Trophoblast cell (in vitro differentiated cells and primary cell): Measurements from ENCODE around the gene ZNF865.

Experiments used
- DNase-seq, 2 donors: peaks; one replicate each; pipeline ENCODE4 v3.0.0-alpha.2; 2016
- H2AFZ ChIP-seq: 2 replicates; pipeline ENCODE4 v1.6.1; 2013; ENCODE audit warnings: low read length, moderate library complexity, mild to moderate bottlenecking; ENCODE audit not compliant: insufficient read depth, poor library complexity
- H2AK5ac ChIP-seq: 2 replicates; pipeline ENCODE4 v1.6.1; 2013; ENCODE audit warnings: mild to moderate bottlenecking, low read length
- H2BK120ac ChIP-seq: 2 replicates; pipeline ENCODE4 v1.6.1; 2013; ENCODE audit warnings: low read length, mild to moderate bottlenecking, moderate library complexity; ENCODE audit not compliant: insufficient read depth, poor library complexity
- H2BK12ac ChIP-seq: 2 replicates; pipeline ENCODE4 v1.6.1; 2013; ENCODE audit warnings: mild to moderate bottlenecking, low read length, moderate library complexity
- H2BK5ac ChIP-seq: 2 replicates; pipeline ENCODE4 v1.6.1; 2013; ENCODE audit warnings: low read length, low read depth, moderate library complexity, mild to moderate bottlenecking; ENCODE audit not compliant: poor library complexity
- H3K14ac ChIP-seq: 2 replicates; pipeline ENCODE4 v1.6.1; 2013; ENCODE audit warnings: mild to moderate bottlenecking, low read length
- H3K18ac ChIP-seq: 2 replicates; pipeline ENCODE4 v1.6.1; 2013; ENCODE audit warnings: mild to moderate bottlenecking, low read length
- H3K23ac ChIP-seq: 2 replicates; pipeline ENCODE4 v1.6.1; 2013; ENCODE audit warnings: low read length
- H3K27ac ChIP-seq: 2 replicates; pipeline ENCODE4 v1.5.1; 2013; ENCODE audit warnings: low read depth, mild to moderate bottlenecking, inconsistent platforms, low read length, moderate library complexity
- H3K27me3 ChIP-seq: 2 replicates; pipeline ENCODE4 v1.6.1; 2013; ENCODE audit warnings: inconsistent platforms, mild to moderate bottlenecking, low read length, moderate library complexity; ENCODE audit not compliant: insufficient read depth
- H3K36me3 ChIP-seq, 2 experiments: 1 replicate in 1 of 2; 2 replicates in 1 of 2; pipeline ENCODE4 v1.6.1; 2013; ENCODE audit warnings: low read length in 2 of 2, mild to moderate bottlenecking in 2 of 2, moderate library complexity in 1 of 2; ENCODE audit not compliant: insufficient read depth in 2 of 2, control insufficient read depth in 1 of 2
- H3K4ac ChIP-seq: 2 replicates; pipeline ENCODE4 v1.6.1; 2013; ENCODE audit warnings: low read depth, mild to moderate bottlenecking, low read length, moderate library complexity
- H3K4me1 ChIP-seq, 2 experiments: 1 replicate in 1 of 2; 2 replicates in 1 of 2; pipeline ENCODE4 v1.6.1; 2013; ENCODE audit warnings: low read length in 2 of 2, mild to moderate bottlenecking in 2 of 2, moderate library complexity in 1 of 2; ENCODE audit not compliant: insufficient read depth in 2 of 2, control insufficient read depth in 1 of 2
- H3K4me2 ChIP-seq: 2 replicates; pipeline ENCODE4 v1.6.1; 2013; ENCODE audit warnings: inconsistent platforms, mild to moderate bottlenecking, low read length, moderate library complexity
- H3K4me3 ChIP-seq: 2 replicates; pipeline ENCODE4 v1.5.1; 2013; ENCODE audit warnings: mild to moderate bottlenecking, low read depth, low read length, inconsistent platforms
- H3K79me1 ChIP-seq: one replicate; pipeline ENCODE4 v1.6.1; 2013; ENCODE audit warnings: low read length
- H3K79me2 ChIP-seq: 2 replicates; pipeline ENCODE4 v1.6.1; 2013; ENCODE audit warnings: low read length, mild to moderate bottlenecking; ENCODE audit not compliant: control insufficient read depth, insufficient read depth, poor library complexity
- H3K9ac ChIP-seq: 2 replicates; pipeline ENCODE4 v1.6.1; 2013; ENCODE audit warnings: mild to moderate bottlenecking, low read length
- H3K9me3 ChIP-seq: 2 replicates; pipeline ENCODE4 v1.6.1; 2013; ENCODE audit warnings: low read depth, mild to moderate bottlenecking, control low read depth, inconsistent platforms, low read length; ENCODE audit not compliant: insufficient read depth
- H4K12ac ChIP-seq: 2 replicates; pipeline ENCODE4 v1.6.1; 2013; ENCODE audit warnings: low read depth, mild to moderate bottlenecking, low read length, moderate library complexity
- H4K8ac ChIP-seq: 2 replicates; pipeline ENCODE4 v1.6.1; 2013; ENCODE audit warnings: low read depth, mild to moderate bottlenecking, low read length, moderate library complexity
- H4K91ac ChIP-seq: one replicate; pipeline ENCODE4 v1.6.1; 2013; ENCODE audit warnings: low read depth, mild to moderate bottlenecking, low read length, moderate library complexity
- WGBS: extraction: QIAGEN DNeasy Blood & Tissue Kit; methylation state at CpG from one replicate; pipeline ENCODE4 v1.1.7; 2013; ENCODE audit warnings: missing lambda C conversion rate; ENCODE audit not compliant: insufficient read length, insufficient coverage; ENCODE audit errors: extremely low coverage; 5-methylcytosine and 5-hydroxymethylcytosine counted together

The ZNF865 gene

DNA sequence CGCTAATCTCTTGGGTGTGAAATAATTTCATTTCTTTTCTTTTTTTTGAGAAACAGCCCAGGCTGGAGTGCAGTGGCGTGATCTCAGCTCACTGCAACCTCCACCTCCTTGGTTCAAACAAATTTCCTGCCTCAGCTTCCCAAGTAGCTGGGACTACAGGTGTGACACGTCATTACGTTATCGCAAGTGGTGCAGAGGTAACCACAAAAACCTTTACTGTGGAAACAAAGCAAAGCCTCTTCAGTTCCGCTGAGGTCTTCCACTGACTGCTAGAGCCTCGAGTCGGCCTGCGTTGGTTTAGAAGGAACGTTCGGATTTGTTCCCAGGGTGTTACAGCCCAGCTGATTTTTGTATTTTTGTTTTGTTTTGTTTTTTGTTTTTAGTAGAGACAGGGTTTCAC is 20.9 kb downstream of the ZNF865 start:
- peaks cover 7 to 10% of the 10 kb centered on the region in 2 experiments for H3K36me3 ChIP-seq
- peaks cover 3% of the 10 kb centered on the region in 2 experiments for H3K4me1 ChIP-seq
- no peaks in the 10 kb centered on the region for H3K27me3 ChIP-seq
- no peak overlapping the region for H2BK120ac ChIP-seq
- no peak overlapping the region for H3K4me3 ChIP-seq
- no CpG with 5 or more reads among the region's 11 CpGs for WGBS
- no peak overlapping the region for H2BK12ac ChIP-seq
- no peak overlapping the region for H2AK5ac ChIP-seq
- no peak overlapping the region for H3K27ac ChIP-seq
- H3K4ac ChIP-seq: no peak overlapping the region
- peaks cover 5% of the 10 kb centered on the region for H3K9me3 ChIP-seq
- H3K14ac ChIP-seq: no peak overlapping the region
- H2AFZ ChIP-seq: no peak overlapping the region
- no peak overlapping the region for H4K91ac ChIP-seq
- H4K8ac ChIP-seq: no peak overlapping the region
- no peak overlapping the region for H2BK5ac ChIP-seq
- H3K79me2 ChIP-seq: peaks cover 5% of the 10 kb centered on the region
- no peak overlapping the region for H3K4me2 ChIP-seq
- no peak overlapping the region for H3K23ac ChIP-seq
- no peak overlapping the region for H3K18ac ChIP-seq
- no peak for DNase-seq
- H3K9ac ChIP-seq: no peak overlapping the region
- no peak overlapping the region for H4K12ac ChIP-seq
- peaks cover 5% of the 10 kb centered on the region for H3K79me1 ChIP-seq

- no peak overlapping the region for H3K14ac ChIP-seq
- peaks cover 11% of the 10 kb centered on the region for H3K79me2 ChIP-seq
- H3K9ac ChIP-seq: no peak overlapping the region
- WGBS: no CpG with 5 or more reads among the region's 3 CpGs
- peaks cover 0 to 3% of the 10 kb centered on the region in 2 experiments for H3K36me3 ChIP-seq
- H2BK12ac ChIP-seq: no peak overlapping the region
- H3K18ac ChIP-seq: no peak overlapping the region
- no peak overlapping the region for H3K4me2 ChIP-seq
- H3K23ac ChIP-seq: no peak overlapping the region
- no peak overlapping the region for H2AK5ac ChIP-seq
- no peak overlapping the region for H3K27ac ChIP-seq
- no peak overlapping the region for H3K4ac ChIP-seq
- H2BK120ac ChIP-seq: no peak overlapping the region
- no peak overlapping the region for H2BK5ac ChIP-seq
- no peak overlapping the region for H4K91ac ChIP-seq
- peaks cover 11 to 14% of the 10 kb centered on the region in 2 experiments for H3K4me1 ChIP-seq
- DNase-seq: peak; percentile 96 to 100
- H3K4me3 ChIP-seq: peak overlapping the region; percentile 32
- H3K27me3 ChIP-seq: no peaks in the 10 kb centered on the region
- H2AFZ ChIP-seq: no peak overlapping the region
- H4K12ac ChIP-seq: no peak overlapping the region
- no peaks in the 10 kb centered on the region for H3K9me3 ChIP-seq
- H3K79me1 ChIP-seq: peaks cover 6% of the 10 kb centered on the region
- H4K8ac ChIP-seq: no peak overlapping the region
Measured at GRCh38 chr19:55632463-55632834, 27.0 kb downstream of the ZNF865 start.

DNA sequence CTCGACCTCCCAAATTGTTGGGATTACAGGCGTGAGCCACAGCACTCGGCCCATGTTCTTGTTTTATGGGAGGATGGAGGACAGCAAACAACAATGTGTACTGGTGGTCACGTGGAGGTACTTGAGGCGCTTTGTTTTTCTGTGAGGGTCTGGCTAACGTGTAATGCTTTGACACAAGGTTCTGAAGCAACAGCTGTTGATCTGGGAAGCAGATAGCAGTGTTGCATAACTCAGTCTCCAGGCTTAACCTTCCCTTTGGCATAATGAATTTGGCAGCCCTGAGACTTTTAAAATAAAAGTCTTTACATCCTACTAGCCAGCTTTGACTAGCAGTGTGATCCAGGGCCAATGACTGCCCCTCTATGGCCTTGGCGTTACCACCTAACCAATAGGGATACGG is 28.4 kb downstream of the ZNF865 start:
- H2AK5ac ChIP-seq: no peak overlapping the region
- H4K8ac ChIP-seq: peak overlapping the region; percentile 76
- peak in 1 of 2 donors; percentile 33 for DNase-seq
- no peak overlapping the region for H3K23ac ChIP-seq
- H3K79me1 ChIP-seq: peaks cover 6% of the 10 kb centered on the region
- no peak overlapping the region for H3K18ac ChIP-seq
- no peak overlapping the region for H2BK120ac ChIP-seq
- H2AFZ ChIP-seq: no peak overlapping the region
- WGBS: no CpG with 5 or more reads among the region's 8 CpGs
- no peak overlapping the region for H4K12ac ChIP-seq
- H2BK12ac ChIP-seq: no peak overlapping the region
- H3K4ac ChIP-seq: no peak overlapping the region
- no peaks in the 10 kb centered on the region for H3K27me3 ChIP-seq
- no peak overlapping the region for H3K9ac ChIP-seq
- H3K4me3 ChIP-seq: no peak overlapping the region
- no peak overlapping the region for H3K27ac ChIP-seq
- H3K4me2 ChIP-seq: no peak overlapping the region
- H3K4me1 ChIP-seq: peaks cover 11 to 14% of the 10 kb centered on the region in 2 experiments
- H2BK5ac ChIP-seq: no peak overlapping the region
- H3K79me2 ChIP-seq: peaks cover 11% of the 10 kb centered on the region
- H3K14ac ChIP-seq: no peak overlapping the region
- peaks cover 4 to 7% of the 10 kb centered on the region in 2 experiments for H3K36me3 ChIP-seq
- H4K91ac ChIP-seq: no peak overlapping the region
- no peaks in the 10 kb centered on the region for H3K9me3 ChIP-seq

GRCh38 chr19:55635334-55635717 is 29.9 kb downstream of the ZNF865 start:
- H3K27ac ChIP-seq: no peak overlapping the region
- H3K14ac ChIP-seq: peak overlapping the region; percentile 95
- H2BK5ac ChIP-seq: peak overlapping the region; percentile 75
- peaks cover 12% of the 10 kb centered on the region for H3K79me2 ChIP-seq
- H3K27me3 ChIP-seq: no peaks in the 10 kb centered on the region
- peak overlapping the region; percentile 73 for H3K4me2 ChIP-seq
- H3K4ac ChIP-seq: peak overlapping the region; percentile 95
- H3K23ac ChIP-seq: no peak overlapping the region
- peaks cover 16 to 19% of the 10 kb centered on the region in 2 experiments for H3K4me1 ChIP-seq
- no peak for DNase-seq
- peak overlapping the region; percentile 98 for H4K8ac ChIP-seq
- H2BK120ac ChIP-seq: peak overlapping the region; percentile 45
- H3K79me1 ChIP-seq: peaks cover 6% of the 10 kb centered on the region
- H2BK12ac ChIP-seq: peak overlapping the region; percentile 14
- H2AFZ ChIP-seq: peak overlapping the region; percentile 65
- peak overlapping the region; percentile 81 for H4K91ac ChIP-seq
- peaks cover 4 to 7% of the 10 kb centered on the region in 2 experiments for H3K36me3 ChIP-seq
- H3K9me3 ChIP-seq: no peaks in the 10 kb centered on the region
- H3K4me3 ChIP-seq: peak overlapping the region; percentile 96
- peak overlapping the region; percentile 89 for H2AK5ac ChIP-seq
- peak overlapping the region; percentile 85 for H3K18ac ChIP-seq
- no CpG with 5 or more reads among the region's 9 CpGs for WGBS
- H4K12ac ChIP-seq: peak overlapping the region; percentile 92
- peak overlapping the region; percentile 97 for H3K9ac ChIP-seq
